ENCODE data around the gene RDX.

RDX gene

GRCh38 chr11:110305169-110306018 lies 9.0 kb upstream of the RDX start:
- peak; percentile 44 for DNase-seq (ENCODE audit: low read depth)
- TF ChIP-seq, protein P1, sequence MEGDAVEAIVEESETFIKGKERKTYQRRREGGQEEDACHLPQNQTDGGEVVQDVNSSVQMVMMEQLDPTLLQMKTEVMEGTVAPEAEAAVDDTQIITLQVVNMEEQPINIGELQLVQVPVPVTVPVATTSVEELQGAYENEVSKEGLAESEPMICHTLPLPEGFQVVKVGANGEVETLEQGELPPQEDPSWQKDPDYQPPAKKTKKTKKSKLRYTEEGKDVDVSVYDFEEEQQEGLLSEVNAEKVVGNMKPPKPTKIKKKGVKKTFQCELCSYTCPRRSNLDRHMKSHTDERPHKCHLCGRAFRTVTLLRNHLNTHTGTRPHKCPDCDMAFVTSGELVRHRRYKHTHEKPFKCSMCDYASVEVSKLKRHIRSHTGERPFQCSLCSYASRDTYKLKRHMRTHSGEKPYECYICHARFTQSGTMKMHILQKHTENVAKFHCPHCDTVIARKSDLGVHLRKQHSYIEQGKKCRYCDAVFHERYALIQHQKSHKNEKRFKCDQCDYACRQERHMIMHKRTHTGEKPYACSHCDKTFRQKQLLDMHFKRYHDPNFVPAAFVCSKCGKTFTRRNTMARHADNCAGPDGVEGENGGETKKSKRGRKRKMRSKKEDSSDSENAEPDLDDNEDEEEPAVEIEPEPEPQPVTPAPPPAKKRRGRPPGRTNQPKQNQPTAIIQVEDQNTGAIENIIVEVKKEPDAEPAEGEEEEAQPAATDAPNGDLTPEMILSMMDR (conservative IDR thresholded peaks at IDR 0.05; ENCODE audit: low read depth, low read length): no peak
- H3K4me3 ChIP-seq (ENCODE audit: low read length): no peak overlapping the region

GRCh38 chr11:110303414-110303826 lies 7.0 kb upstream of the RDX start:
- DNase-seq (ENCODE audit: low read depth): no peak
- TF ChIP-seq, protein P1 (conservative IDR thresholded peaks at IDR 0.05; ENCODE audit: low read depth, low read length): no peak
- H3K4me3 ChIP-seq (ENCODE audit: low read length): no peak overlapping the region

DNA sequence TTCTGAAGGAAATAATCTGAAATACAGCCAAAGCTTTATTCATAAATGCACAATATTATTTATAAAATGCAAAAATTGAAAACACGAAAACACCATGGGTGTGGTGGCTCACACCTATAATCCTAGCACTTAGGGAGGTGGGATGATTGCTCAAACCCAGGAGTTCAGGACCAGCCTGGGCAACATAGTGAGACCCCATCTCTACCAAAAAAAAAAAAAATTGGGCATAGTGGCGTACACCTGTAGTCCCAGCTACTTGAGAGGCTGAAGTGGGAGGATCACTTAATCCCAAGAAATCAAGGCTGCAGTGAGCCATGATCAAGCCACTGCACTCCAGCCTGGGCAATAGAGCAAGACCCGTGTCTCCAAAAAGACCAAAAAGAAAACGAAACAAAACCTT lies 5.2 kb upstream of the RDX start:
- TF ChIP-seq, protein P1 (conservative IDR thresholded peaks at IDR 0.05; ENCODE audit: low read depth, low read length): no peak
- H3K4me3 ChIP-seq (ENCODE audit: low read length): no peak overlapping the region
- no peak for DNase-seq (ENCODE audit: low read depth)

DNA sequence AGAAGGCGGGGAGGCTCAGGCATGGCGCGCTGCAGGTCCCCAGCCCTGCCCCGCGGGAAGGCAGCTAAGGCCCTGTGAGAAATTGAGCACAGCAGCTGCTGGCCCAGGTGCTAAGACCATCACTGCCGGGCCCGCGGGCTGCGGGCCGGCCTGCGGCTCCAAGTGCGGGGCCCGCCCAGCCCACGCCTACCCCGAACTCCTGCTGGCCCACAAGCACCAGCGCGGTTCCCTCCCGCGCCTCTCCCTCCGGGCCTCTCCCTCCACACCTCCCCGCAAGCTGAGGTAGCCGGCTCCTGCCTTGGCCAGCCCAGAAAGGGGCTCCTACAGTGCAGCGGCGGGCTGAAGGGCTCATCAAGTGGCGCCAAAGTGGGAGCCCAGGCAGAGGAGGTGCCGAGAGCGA lies 4.6 kb upstream of the RDX start:
- no peak overlapping the region for H3K4me3 ChIP-seq (ENCODE audit: low read length)
- TF ChIP-seq, protein P1 (conservative IDR thresholded peaks at IDR 0.05; ENCODE audit: low read depth, low read length): no peak
- DNase-seq (ENCODE audit: low read depth): no peak

- TF ChIP-seq, protein P1 (conservative IDR thresholded peaks at IDR 0.05; ENCODE audit: low read depth, low read length): no peak
- H3K4me3 ChIP-seq (ENCODE audit: low read length): no peak overlapping the region
- no peak for DNase-seq (ENCODE audit: low read depth)
Observed at GRCh38 chr11:110299006-110299785, 2.8 kb upstream of the RDX start.

GRCh38 chr11:110298301-110298765 lies 1.9 kb upstream of the RDX start:
- H3K4me3 ChIP-seq (ENCODE audit: low read length): no peak overlapping the region
- TF ChIP-seq, protein P1 (conservative IDR thresholded peaks at IDR 0.05; ENCODE audit: low read depth, low read length): no peak
- peak; percentile 79 for DNase-seq (ENCODE audit: low read depth)

All from retinal pigment epithelial cell (primary cell).